Ureter (tissue), 1 donor: ENCODE measurements around the gene PTPN18. TPM values are rescaled to one million over a fixed set of nuclear protein-coding genes. Genes with fewer than 3 reads are reported as not detected.

Experiments
- DNase-seq: peaks from one replicate; pipeline ENCODE4 v3.0.0-alpha.2; 2020; ENCODE audit warnings: low spot score
- total RNA-seq: library from RNA; stranded (reverse); gene quantifications from one replicate; pipeline ENCODE4 v1.2.4, GENCODE V29; 2023
- donor health status: DM: yes; HTN: yes; CAD: no.

Gene PTPN18
- total RNA-seq, 1 donor from 2014 or later, result 97.9 TPM

GRCh38 chr2:130365075-130365474, 9.2 kb downstream of the PTPN18 start:
- no peak for DNase-seq

- no peak for DNase-seq
These were observed 10.1 kb downstream of the PTPN18 start for GRCh38 chr2:130365963-130366362.

- DNase-seq, result no peak
These were observed 10.9 kb downstream of the PTPN18 start for GRCh38 chr2:130366720-130367119.

- no peak for DNase-seq
These were observed 12.9 kb downstream of the PTPN18 start for GRCh38 chr2:130368786-130369185.

GRCh38 chr2:130369311-130369964, 13.6 kb downstream of the PTPN18 start:
- no peak for DNase-seq

GRCh38 chr2:130369965-130370341, 14.1 kb downstream of the PTPN18 start:
- DNase-seq, result no peak

- no peak for DNase-seq
These were observed 14.6 kb downstream of the PTPN18 start for GRCh38 chr2:130370490-130370889.

GRCh38 chr2:130371723-130372054, 15.8 kb downstream of the PTPN18 start:
- no peak for DNase-seq

- peak; percentile 94 for DNase-seq
These were observed 16.4 kb downstream of the PTPN18 start for GRCh38 chr2:130372055-130372832.

GRCh38 chr2:130372833-130373807, 17.3 kb downstream of the PTPN18 start:
- no peak for DNase-seq

GRCh38 chr2:130373808-130374365, 18.0 kb downstream of the PTPN18 start:
- no peak for DNase-seq

GRCh38 chr2:130374587-130375290, 18.9 kb downstream of the PTPN18 start:
- no peak for DNase-seq

GRCh38 chr2:130375291-130376266, 19.7 kb downstream of the PTPN18 start:
- DNase-seq, result no peak

GRCh38 chr2:130376433-130377293, 20.8 kb downstream of the PTPN18 start:
- no peak for DNase-seq

- no peak for DNase-seq
These were observed 21.6 kb downstream of the PTPN18 start for GRCh38 chr2:130377491-130377890.

GRCh38 chr2:130378206-130378897, 22.5 kb downstream of the PTPN18 start:
- DNase-seq, result no peak

GRCh38 chr2:130378898-130379214, 23.0 kb downstream of the PTPN18 start:
- no peak for DNase-seq

GRCh38 chr2:130380096-130380934, 24.5 kb downstream of the PTPN18 start:
- DNase-seq, result no peak
